Left ventricle myocardium inferior (tissue), 1 donor: Measurements from ENCODE around the gene C6orf47. TPM values are rescaled to one million over a fixed set of nuclear protein-coding genes. Genes with fewer than 3 reads are reported as not detected.

Experiments
- DNase-seq: peaks from one replicate; pipeline ENCODE4 v3.0.0-alpha.2; 2020
- H3K27ac ChIP-seq: fragments of 200-600 bp; replicated peaks from 2 replicates; pipeline ENCODE4 v1.8.0; 2021
- H3K27me3 ChIP-seq: fragments of 200-600 bp; 2 replicates; pipeline ENCODE4 v1.8.0; 2021; ENCODE audit warnings: low read depth
- H3K36me3 ChIP-seq: fragments of 200-600 bp; 2 replicates; pipeline ENCODE4 v1.8.0; 2021
- H3K4me1 ChIP-seq: fragments of 200-600 bp; 2 replicates; pipeline ENCODE4 v1.8.0; 2021
- H3K4me3 ChIP-seq: fragments of 200-600 bp; 2 replicates; pipeline ENCODE4 v1.8.0; 2021; ENCODE audit warnings: mild to moderate bottlenecking, moderate library complexity
- H3K9me3 ChIP-seq: fragments of 200-600 bp; replicated peaks from 2 replicates; pipeline ENCODE4 v1.8.0; 2021
- intact Hi-C: fragments of 100-400 bp; cut with micrococcal nuclease; formaldehyde crosslinking; loops from one replicate; pipeline ENCODE4 v1.11.0; 2022
- total RNA-seq: library from RNA; stranded (reverse); fragmentation: NEBNext Ultra II Directional; extraction: Animal tissue kit (Norgen Biotek cat#: 25700); gene quantifications from one replicate; pipeline ENCODE4 v1.2.1, GENCODE V29; 2021
- TF ChIP-seq, protein P1 (sequence below): fragments of 200-600 bp; IDR thresholded peaks from 2 replicates; pipeline ENCODE4 v1.8.0; 2021; ENCODE audit warnings: antibody characterized with exemption, mild to moderate bottlenecking, borderline replicate concordance
- donor health status: DM: no; HTN: yes; CAD: no; lungs with severe emphysema.

C6orf47 gene
- total RNA-seq, 1 donor from 2014 or later = 16.9 TPM

DNA sequence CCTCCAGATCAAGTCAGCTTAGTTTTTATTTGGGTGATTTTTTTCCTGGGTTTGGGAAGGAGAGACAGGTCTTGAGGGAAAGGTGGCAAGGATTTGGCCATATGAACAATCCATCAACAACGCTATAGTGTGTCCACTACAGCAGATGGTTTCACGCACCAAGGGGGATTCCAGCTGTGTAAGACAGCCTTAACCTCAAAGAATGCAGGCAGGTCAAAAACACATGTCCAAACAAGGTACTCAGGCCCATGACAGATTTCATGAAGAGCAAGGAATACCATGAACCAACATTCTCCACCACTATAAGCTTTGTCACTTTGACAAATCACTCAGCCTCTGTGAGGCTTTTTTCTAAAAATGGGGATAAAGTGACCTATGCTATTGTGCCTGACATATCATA, 43.6 kb downstream of the C6orf47 start:
- DNase-seq = no peak
- Histone ChIP-seq H3K9me3 (no peaks in the 10 kb centered on the region), H3K4me3 (no peak overlapping the region), H3K4me1 (peaks cover 20% of the 10 kb centered on the region), H3K27me3 (no peaks in the 10 kb centered on the region), H3K27ac (no peak overlapping the region), H3K36me3 (no peaks in the 10 kb centered on the region)
- TF ChIP-seq, protein P1, sequence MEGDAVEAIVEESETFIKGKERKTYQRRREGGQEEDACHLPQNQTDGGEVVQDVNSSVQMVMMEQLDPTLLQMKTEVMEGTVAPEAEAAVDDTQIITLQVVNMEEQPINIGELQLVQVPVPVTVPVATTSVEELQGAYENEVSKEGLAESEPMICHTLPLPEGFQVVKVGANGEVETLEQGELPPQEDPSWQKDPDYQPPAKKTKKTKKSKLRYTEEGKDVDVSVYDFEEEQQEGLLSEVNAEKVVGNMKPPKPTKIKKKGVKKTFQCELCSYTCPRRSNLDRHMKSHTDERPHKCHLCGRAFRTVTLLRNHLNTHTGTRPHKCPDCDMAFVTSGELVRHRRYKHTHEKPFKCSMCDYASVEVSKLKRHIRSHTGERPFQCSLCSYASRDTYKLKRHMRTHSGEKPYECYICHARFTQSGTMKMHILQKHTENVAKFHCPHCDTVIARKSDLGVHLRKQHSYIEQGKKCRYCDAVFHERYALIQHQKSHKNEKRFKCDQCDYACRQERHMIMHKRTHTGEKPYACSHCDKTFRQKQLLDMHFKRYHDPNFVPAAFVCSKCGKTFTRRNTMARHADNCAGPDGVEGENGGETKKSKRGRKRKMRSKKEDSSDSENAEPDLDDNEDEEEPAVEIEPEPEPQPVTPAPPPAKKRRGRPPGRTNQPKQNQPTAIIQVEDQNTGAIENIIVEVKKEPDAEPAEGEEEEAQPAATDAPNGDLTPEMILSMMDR = no peak
- intact Hi-C loops = no loop called here

- no peak for DNase-seq
- Histone ChIP-seq H3K27me3 (no peaks in the 10 kb centered on the region), H3K36me3 (no peaks in the 10 kb centered on the region), H3K9me3 (no peaks in the 10 kb centered on the region), H3K27ac (peak overlapping the region; percentile 33), H3K4me3 (peak overlapping the region; percentile 44), H3K4me1 (peaks cover 8% of the 10 kb centered on the region)
- TF ChIP-seq, protein P1 = no peak
- intact Hi-C loops = no loop called here
These were observed 44.8 kb downstream of the C6orf47 start for GRCh38 chr6:31615748-31616147.

DNA sequence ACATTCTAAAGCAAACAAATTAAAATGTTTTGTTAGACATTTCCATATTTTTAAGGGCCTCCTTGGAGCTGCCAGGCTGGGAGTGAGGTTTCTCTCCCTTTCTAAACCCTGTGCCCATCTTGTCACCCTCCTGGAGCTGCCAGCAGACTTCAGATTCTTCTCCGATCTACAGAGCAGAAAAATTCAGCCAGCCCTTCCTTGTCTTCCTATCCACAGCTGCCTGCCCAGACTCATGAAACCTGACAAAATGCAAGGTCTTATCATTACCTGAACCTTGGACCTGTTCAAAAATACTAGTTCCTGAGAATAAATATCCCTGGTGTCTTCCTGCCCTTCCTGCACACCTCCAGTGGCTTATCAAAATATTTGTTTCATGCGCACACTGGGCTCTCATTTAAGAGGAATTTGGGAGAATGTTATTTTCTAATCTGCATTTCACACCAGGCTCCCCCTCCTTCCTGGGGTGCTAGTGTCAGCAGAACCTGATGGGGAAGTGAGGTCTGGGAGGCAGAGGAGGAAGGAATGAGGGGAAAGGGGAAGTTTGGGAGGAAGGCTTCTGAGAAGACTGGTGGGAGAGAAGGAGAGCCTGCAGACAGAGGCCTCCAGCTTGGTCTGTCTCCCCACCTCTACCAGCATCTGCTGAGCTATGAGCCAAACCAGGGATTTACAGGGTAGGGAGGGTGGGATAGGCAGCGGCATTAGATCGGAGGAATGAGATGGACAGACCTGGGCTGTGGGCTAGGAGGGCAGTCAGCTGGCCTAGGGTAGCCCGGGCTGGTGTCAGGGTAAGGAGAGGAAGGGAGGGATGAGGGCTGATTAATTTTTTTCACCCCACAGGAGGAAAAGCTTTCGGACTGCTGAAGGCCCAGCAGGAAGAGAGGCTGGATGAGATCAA, 45.6 kb downstream of the C6orf47 start, which contains the start of gene AIF1:
TSS of gene AIF1 (plus strand) at position 551 of the 895 bp plus-strand sequence. CDS start at position 647, 96 bp downstream.
- H3K27ac ChIP-seq = peak within 1 kb of the TSS; percentile 42
- intact Hi-C loops = no loop called here
- H3K36me3 ChIP-seq = no peaks in the 10 kb centered on the region
- H3K4me1 ChIP-seq = peaks cover 6% of the 10 kb centered on the region
- TF ChIP-seq, protein P1 = no peak
- peak within 1 kb of the TSS; percentile 44 for H3K4me3 ChIP-seq
- no peak for DNase-seq
- no peaks in the 10 kb centered on the region for H3K27me3 ChIP-seq
- no peaks in the 10 kb centered on the region for H3K9me3 ChIP-seq

DNA sequence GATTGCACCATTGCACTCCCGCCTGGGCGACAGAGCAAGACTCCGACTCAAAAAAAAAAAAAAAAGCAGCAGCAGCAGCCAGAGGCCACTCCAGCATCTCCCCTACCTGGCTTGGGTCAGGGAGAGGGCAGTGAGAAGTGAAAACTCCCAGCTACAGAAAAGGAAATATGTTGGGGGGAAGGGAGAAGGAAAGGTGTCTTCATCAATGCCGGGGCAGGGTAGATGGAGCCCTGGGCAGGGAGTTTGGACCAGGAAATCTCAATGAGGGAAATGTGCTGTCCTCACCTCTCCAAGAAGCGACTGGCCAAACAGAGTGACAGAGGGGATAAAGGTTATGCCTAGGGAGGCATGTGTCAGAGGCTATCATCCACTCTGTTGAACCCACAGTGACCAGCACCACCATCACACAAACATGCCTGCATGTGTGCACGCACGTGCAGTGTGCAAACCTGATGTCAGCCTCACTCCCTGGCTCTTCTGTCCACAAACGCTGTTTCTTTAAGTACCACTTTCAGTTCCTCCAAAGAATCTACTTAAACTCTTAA, 46.4 kb downstream of the C6orf47 start:
- H3K27ac ChIP-seq = peak overlapping the region; percentile 42
- TF ChIP-seq, protein P1 = no peak
- no peaks in the 10 kb centered on the region for H3K27me3 ChIP-seq
- intact Hi-C loops = no loop called here
- DNase-seq = no peak
- peaks cover under 1% of the 10 kb centered on the region for H3K4me1 ChIP-seq
- H3K9me3 ChIP-seq = no peaks in the 10 kb centered on the region
- H3K36me3 ChIP-seq = no peaks in the 10 kb centered on the region
- no peak overlapping the region for H3K4me3 ChIP-seq

DNA sequence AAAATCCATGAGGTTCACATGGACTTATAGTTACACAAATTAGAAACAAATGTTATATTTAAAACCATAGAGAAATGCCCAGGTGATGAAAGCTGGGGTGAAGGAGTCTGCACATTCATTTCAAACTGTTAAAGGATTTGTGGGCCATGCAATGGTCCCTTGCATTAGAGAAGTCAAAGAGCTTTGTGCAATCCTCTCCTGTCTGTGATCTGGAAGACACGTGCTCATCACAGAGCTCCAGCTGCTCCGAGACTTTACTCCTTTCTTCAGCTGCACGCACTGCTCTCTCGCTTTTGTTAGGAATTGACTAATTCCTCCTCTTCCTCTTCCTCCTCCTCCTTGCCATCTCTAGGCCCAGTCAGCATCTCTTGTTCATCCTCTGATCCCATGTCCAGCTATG, 49.6 kb downstream of the C6orf47 start:
- H3K4me1 ChIP-seq = no peaks in the 10 kb centered on the region
- intact Hi-C loops = no loop called here
- no peak for DNase-seq
- TF ChIP-seq, protein P1 = no peak
- H3K4me3 ChIP-seq = no peak overlapping the region
- H3K36me3 ChIP-seq = no peaks in the 10 kb centered on the region
- no peaks in the 10 kb centered on the region for H3K9me3 ChIP-seq
- H3K27ac ChIP-seq = no peak overlapping the region
- no peaks in the 10 kb centered on the region for H3K27me3 ChIP-seq
